Lung (tissue), 12 donors: ENCODE measurements around the gene TBPL1. TPM values are rescaled to one million over a fixed set of nuclear protein-coding genes. Genes with fewer than 3 reads are reported as not detected.

Experiments
- ATAC-seq: fragments of 200-7000 bp; cut with Tn5 transposase; one replicate; pipeline ENCODE4 v1.9.1; 2020; ENCODE audit warnings: moderate number of reproducible peaks; ENCODE audit not compliant: insufficient read depth, low FRiP score
- DNase-seq, 3 donors: peaks; one replicate each; pipeline ENCODE4 v3.0.0-alpha.2; 2013 to 2017
- H3K27ac ChIP-seq, 2 donors: one replicate each; pipeline ENCODE4 v1.5.1; 2013; ENCODE audit warnings: mild to moderate bottlenecking in 2 of 2, moderate library complexity in 2 of 2, control low read depth in 1 of 2, inconsistent platforms in 1 of 2, low read depth in 1 of 2, low read length in 1 of 2
- H3K27me3 ChIP-seq, 3 donors: one replicate each; pipeline ENCODE4 v1.5.1; 2013; ENCODE audit warnings: low read length in 2 of 3; ENCODE audit not compliant: control insufficient read depth in 3 of 3, insufficient read depth in 3 of 3
- H3K36me3 ChIP-seq, 4 donors: one replicate each; pipeline ENCODE4 v1.5.1; 2013; ENCODE audit warnings: low read length in 4 of 4, mild to moderate bottlenecking in 1 of 4, moderate library complexity in 1 of 4; ENCODE audit not compliant: control insufficient read depth in 4 of 4, insufficient read depth in 4 of 4
- H3K4me1 ChIP-seq, 5 donors: one replicate each; pipeline ENCODE4 v1.5.1; 2013; ENCODE audit warnings: low read length in 5 of 5, mild to moderate bottlenecking in 2 of 5, moderate library complexity in 1 of 5; ENCODE audit not compliant: control insufficient read depth in 5 of 5, insufficient read depth in 5 of 5
- H3K4me3 ChIP-seq: one replicate; pipeline ENCODE4 v1.5.1; 2013; ENCODE audit warnings: mild to moderate bottlenecking, control low read depth, moderate library complexity
- H3K9ac ChIP-seq, 2 donors: one replicate each; pipeline ENCODE4 v1.5.1; 2013; ENCODE audit warnings: low read length in 2 of 2, control low read depth in 1 of 2; ENCODE audit not compliant: insufficient read depth in 1 of 2
- H3K9me3 ChIP-seq, 4 donors: one replicate each; pipeline ENCODE4 v1.5.1; 2013; ENCODE audit warnings: low read length in 3 of 4, mild to moderate bottlenecking in 1 of 4, moderate library complexity in 1 of 4; ENCODE audit not compliant: control insufficient read depth in 4 of 4, insufficient read depth in 3 of 4
- WGBS, 2 donors: extraction: QIAGEN DNeasy Blood & Tissue Kit; methylation state at CpG; one replicate each; pipeline ENCODE4 v1.1.7; 2013; 5-methylcytosine and 5-hydroxymethylcytosine counted together
- polyA plus RNA-seq, 2 donors: library from polyadenylated mRNA; stranded (reverse); fragments of 200-250 nt; gene quantifications; one replicate each; pipeline ENCODE4 v1.2.1, GENCODE V29; 2013
- total RNA-seq, 2 donors: library from RNA; depleted of rRNA in 1 of 2; stranded (reverse); fragments of >200 nt in 1 of 2; gene quantifications; one replicate each; pipeline ENCODE4 v1.2.1, GENCODE V29; 2014 to 2021
- TF ChIP-seq, protein P1 (sequence below): IDR thresholded peaks from 2 replicates; pipeline ENCODE4 v1.5.1; 2012; ENCODE audit warnings: mild to moderate bottlenecking; ENCODE audit errors: control extremely low read depth, extremely low read depth
- donor health status: control.
- donor health status: control.
- donor health status: Bipolar disorder and iron deficiency.
- donor health status: healthy.
- donor health status: DM: yes; HTN: yes; CAD: no.

TBPL1 gene
- total and polyA plus RNA-seq, 4 donors, result 20.4 to 31.3 (median 23.0) TPM

DNA sequence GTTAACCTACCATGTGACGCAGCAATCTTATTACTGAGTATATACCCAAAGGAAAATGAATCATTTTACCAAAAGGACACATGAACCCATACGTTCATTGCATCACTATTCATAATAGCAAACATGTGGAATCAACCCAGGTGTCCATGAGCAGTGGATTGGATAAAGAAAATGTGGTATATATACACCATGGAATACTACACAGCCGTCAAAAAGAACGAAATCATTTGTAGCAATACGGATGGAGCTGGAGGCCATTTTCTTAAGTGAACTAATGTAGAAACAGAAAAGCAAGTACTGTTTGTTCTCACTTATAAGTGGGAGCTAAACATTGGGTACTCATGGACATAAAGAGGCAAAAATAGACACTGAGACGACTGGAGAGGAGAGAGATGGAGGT lies 44.2 kb downstream of the TBPL1 start:
- ATAC-seq (no peak), DNase-seq (no peak)
- Histone ChIP-seq H3K27me3 (no peaks in the 10 kb centered on the region), H3K4me3 (no peak overlapping the region), H3K4me1 (peaks cover 0 to 16% (median 3%) of the 10 kb centered on the region in 5 donors), H3K36me3 (peaks cover 0 to 4% (median 0%) of the 10 kb centered on the region in 4 donors), H3K9ac (no peak overlapping the region), H3K27ac (no peak overlapping the region), H3K9me3 (no peaks in the 10 kb centered on the region)
- 96 to 97% methylated on average over 6 of the region's 6 CpGs for WGBS, 2 donors
- TF ChIP-seq, protein P1, sequence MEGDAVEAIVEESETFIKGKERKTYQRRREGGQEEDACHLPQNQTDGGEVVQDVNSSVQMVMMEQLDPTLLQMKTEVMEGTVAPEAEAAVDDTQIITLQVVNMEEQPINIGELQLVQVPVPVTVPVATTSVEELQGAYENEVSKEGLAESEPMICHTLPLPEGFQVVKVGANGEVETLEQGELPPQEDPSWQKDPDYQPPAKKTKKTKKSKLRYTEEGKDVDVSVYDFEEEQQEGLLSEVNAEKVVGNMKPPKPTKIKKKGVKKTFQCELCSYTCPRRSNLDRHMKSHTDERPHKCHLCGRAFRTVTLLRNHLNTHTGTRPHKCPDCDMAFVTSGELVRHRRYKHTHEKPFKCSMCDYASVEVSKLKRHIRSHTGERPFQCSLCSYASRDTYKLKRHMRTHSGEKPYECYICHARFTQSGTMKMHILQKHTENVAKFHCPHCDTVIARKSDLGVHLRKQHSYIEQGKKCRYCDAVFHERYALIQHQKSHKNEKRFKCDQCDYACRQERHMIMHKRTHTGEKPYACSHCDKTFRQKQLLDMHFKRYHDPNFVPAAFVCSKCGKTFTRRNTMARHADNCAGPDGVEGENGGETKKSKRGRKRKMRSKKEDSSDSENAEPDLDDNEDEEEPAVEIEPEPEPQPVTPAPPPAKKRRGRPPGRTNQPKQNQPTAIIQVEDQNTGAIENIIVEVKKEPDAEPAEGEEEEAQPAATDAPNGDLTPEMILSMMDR, result no peak

DNA sequence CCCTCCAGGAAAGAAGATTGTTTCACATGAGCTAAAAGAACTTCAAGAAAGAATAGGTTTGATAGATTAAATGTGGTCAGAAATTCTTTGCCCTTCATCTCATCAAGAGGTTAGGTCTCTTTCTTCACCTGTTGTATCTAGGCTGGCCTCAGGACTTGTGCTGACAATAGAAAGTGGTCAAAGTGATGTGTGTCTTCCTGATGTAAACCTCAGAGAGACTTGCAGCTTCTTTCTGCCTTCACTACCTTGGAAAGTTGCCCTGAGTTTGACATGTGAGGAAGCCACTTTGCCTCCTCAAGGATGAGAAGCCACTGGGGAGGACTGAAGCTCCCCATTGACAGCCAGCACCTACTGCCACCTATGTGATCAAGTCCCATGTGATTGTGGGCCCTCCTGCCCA lies 46.3 kb downstream of the TBPL1 start:
- Histone ChIP-seq H3K4me1 (peaks cover 0 to 5% (median 0%) of the 10 kb centered on the region in 5 donors), H3K36me3 (peaks cover 0 to 4% (median 0%) of the 10 kb centered on the region in 4 donors), H3K4me3 (no peak overlapping the region), H3K27ac (no peak overlapping the region), H3K27me3 (no peaks in the 10 kb centered on the region), H3K9me3 (peaks cover 0 to 2% (median 0%) of the 10 kb centered on the region in 4 donors), H3K9ac (no peak overlapping the region)
- no peak for ATAC-seq
- TF ChIP-seq, protein P1, result no peak
- no peak for DNase-seq

GRCh38 chr6:134000443-134000842 lies 47.4 kb downstream of the TBPL1 start:
- H3K27ac ChIP-seq, result no peak overlapping the region
- no peak for DNase-seq
- H3K36me3 ChIP-seq, result peaks cover 0 to 4% (median 0%) of the 10 kb centered on the region in 4 donors
- 62 to 63% methylated on average over 3 of the region's 3 CpGs for WGBS, 2 donors
- peaks cover 0 to 2% (median 0%) of the 10 kb centered on the region in 4 donors for H3K9me3 ChIP-seq
- H3K4me1 ChIP-seq, result peaks cover 0 to 5% (median 0%) of the 10 kb centered on the region in 5 donors
- no peak overlapping the region for H3K4me3 ChIP-seq
- TF ChIP-seq, protein P1, result no peak
- H3K27me3 ChIP-seq, result no peaks in the 10 kb centered on the region
- no peak for ATAC-seq
- no peak overlapping the region for H3K9ac ChIP-seq

DNA sequence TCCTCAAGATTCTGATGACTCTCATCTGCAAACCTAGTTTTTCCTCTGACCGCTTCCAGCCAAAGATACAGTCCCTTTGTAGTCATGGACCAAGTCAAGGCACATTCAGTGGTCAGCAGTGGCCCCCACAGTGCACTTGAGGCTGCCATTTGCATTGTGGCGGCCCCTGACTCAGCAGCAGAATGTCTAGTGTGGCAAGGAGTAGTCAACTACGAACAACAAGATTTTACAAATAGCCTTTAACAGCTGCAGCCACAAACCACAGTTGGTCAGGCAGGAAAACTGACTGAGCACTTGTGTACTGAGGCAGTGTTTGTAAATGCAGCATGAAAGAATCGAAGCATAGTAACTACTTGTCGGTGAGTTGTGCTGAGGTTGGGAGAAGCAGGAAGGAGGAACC lies 49.8 kb downstream of the TBPL1 start:
- 69 to 76% methylated on average over 5 of the region's 5 CpGs for WGBS, 2 donors
- DNase-seq (no peak), ATAC-seq (no peak)
- Histone ChIP-seq H3K9me3 (peaks cover 0 to 2% (median 0%) of the 10 kb centered on the region in 4 donors), H3K27me3 (no peaks in the 10 kb centered on the region), H3K36me3 (no peaks in the 10 kb centered on the region), H3K4me1 (peaks cover 0 to 13% (median 3%) of the 10 kb centered on the region in 5 donors), H3K9ac (no peak overlapping the region), H3K27ac (no peak overlapping the region), H3K4me3 (no peak overlapping the region)
- TF ChIP-seq, protein P1, result no peak
